Stomach (tissue), 9 donors: ENCODE measurements around the gene SPIC. TPM values are rescaled to one million over a fixed set of nuclear protein-coding genes. Genes with fewer than 3 reads are reported as not detected.

Source experiments
- DNase-seq, 2 donors: peaks; one replicate each; pipeline versions ENCODE4 v3.0.0 to v3.0.0-alpha.2; 2013 to 2019
- H3K27ac ChIP-seq, 5 donors: fragments of 200-600 bp in 4 of 5; sonication (generic) in 4 of 5; one replicate each; pipeline ENCODE4 v1.5.1; 2013 to 2019; ENCODE audit warnings: mild to moderate bottlenecking in 1 of 5, moderate library complexity in 1 of 5
- H3K27me3 ChIP-seq, 3 donors: fragments of 200-600 bp; sonication (generic); one replicate each; pipeline ENCODE4 v1.5.1; 2017 to 2019; ENCODE audit warnings: mixed run types in 1 of 3
- H3K36me3 ChIP-seq, 4 donors: fragments of 200-600 bp; sonication (generic); 1 replicate in 3 of 4; 2 replicates in 1 of 4; pipeline ENCODE4 v1.5.1; 2016 to 2019
- H3K4me1 ChIP-seq, 4 donors: fragments of 200-600 bp; sonication (generic); one replicate each; pipeline ENCODE4 v1.5.1; 2016 to 2019
- H3K4me3 ChIP-seq, 4 donors: fragments of 200-600 bp; sonication (generic) in 3 of 4; one replicate each; pipeline ENCODE4 v1.5.1; 2016 to 2019; ENCODE audit warnings: mild to moderate bottlenecking in 1 of 4
- H3K9me3 ChIP-seq, 4 donors: fragments of 200-600 bp; sonication (generic); one replicate each; pipeline ENCODE4 v1.5.1; 2016 to 2019
- CTCF ChIP-seq, 7 experiments: fragments of 450-650 bp in 4 of 7; fragments of 200-600 bp in 3 of 7; sonication (generic) in 3 of 7; IDR thresholded peaks; one replicate each; pipeline ENCODE4 v1.5.1; 2016 to 2019; ENCODE audit warnings: antibody characterized with exemption in 7 of 7, control low read depth in 2 of 7, mild to moderate bottlenecking in 1 of 7
- EP300 ChIP-seq: sonication (generic); formaldehyde crosslinking; IDR thresholded peaks from one replicate; pipeline ENCODE4 v1.6.1; 2017; ENCODE audit warnings: antibody characterized with exemption
- POLR2A ChIP-seq, 4 donors: fragments of 450-650 bp; IDR thresholded peaks; one replicate each; pipeline ENCODE4 v1.6.1; 2016; ENCODE audit warnings: antibody characterized with exemption in 4 of 4, control low read depth in 2 of 4, mild to moderate bottlenecking in 1 of 4, moderate library complexity in 1 of 4
- POLR2AphosphoS5 ChIP-seq, 3 donors: sonication (generic); formaldehyde crosslinking; IDR thresholded peaks; one replicate each; pipeline ENCODE4 v1.6.1; 2016; ENCODE audit warnings: antibody characterized with exemption in 3 of 3
- WGBS, 5 donors: extraction: QIAGEN DNeasy Blood & Tissue Kit in 3 of 5; methylation state at CpG; one replicate each; pipeline versions ENCODE4 v1.1.5 to v1.1.7; 2013 to 2018; 5-methylcytosine and 5-hydroxymethylcytosine counted together
- intact Hi-C: fragments of 100-400 bp; cut with DNase I; formaldehyde crosslinking; loops from one replicate; pipeline ENCODE4 v1.15.1; 2023; ENCODE audit warnings: low total_unique reads
- polyA plus RNA-seq, 3 donors: library from polyadenylated mRNA; stranded (reverse); fragments of 200-250 nt; gene quantifications; one replicate each; pipeline ENCODE4 v1.2.3, GENCODE V29; 2013
- total RNA-seq, 5 donors: library from RNA; depleted of rRNA; stranded (reverse); fragments of >200 nt; gene quantifications; one replicate each; pipeline versions ENCODE4 v1.1.0 to v1.2.3, GENCODE V29; 2014 to 2016
- donor health status: healthy with polysubstance abuse.
- donor health status: Bipolar disorder and iron deficiency.
- donor health status: healthy.

Gene SPIC
- total and polyA plus RNA-seq, 8 donors = 0.18 to 2.0 (median 0.58) TPM; not detected in 5

GRCh38 chr12:101490286-101490920 lies 15.3 kb downstream of the SPIC start:
- peaks cover 0 to 5% (median 0%) of the 10 kb centered on the region in 4 donors for H3K4me1 ChIP-seq
- intact Hi-C loops = no loop called here
- no peaks in the 10 kb centered on the region for H3K36me3 ChIP-seq
- TF ChIP-seq POLR2A (IDR thresholded peaks at IDR 0.05) (no peak), CTCF (IDR thresholded peaks at IDR 0.05) (peak in 3 of 7 experiments; percentile 53 to 71 (median 65)), POLR2AphosphoS5 (IDR thresholded peaks at IDR 0.05) (peak in 1 of 3 donors; percentile 38), EP300 (no peak)
- no peak overlapping the region for H3K27ac ChIP-seq
- H3K27me3 ChIP-seq = no peaks in the 10 kb centered on the region
- H3K9me3 ChIP-seq = no peaks in the 10 kb centered on the region
- no peak overlapping the region for H3K4me3 ChIP-seq
- peak; percentile 50 to 84 for DNase-seq
- 3 to 9% (median 6%) methylated on average over 3 of the region's 3 CpGs for WGBS, 5 donors

- Histone ChIP-seq H3K4me3 (no peak overlapping the region), H3K27me3 (no peaks in the 10 kb centered on the region), H3K27ac (no peak overlapping the region), H3K36me3 (no peaks in the 10 kb centered on the region), H3K9me3 (no peaks in the 10 kb centered on the region), H3K4me1 (peaks cover 0 to 5% (median 0%) of the 10 kb centered on the region in 4 donors)
- TF ChIP-seq EP300 (no peak), POLR2A (IDR thresholded peaks at IDR 0.05) (no peak), POLR2AphosphoS5 (IDR thresholded peaks at IDR 0.05) (no peak), CTCF (IDR thresholded peaks at IDR 0.05) (no peak)
- intact Hi-C loops = no loop called here
- no peak for DNase-seq
- WGBS, 5 donors = 86 to 100% (median 93%) methylated on average over 1 of the region's 1 CpG
These were observed 16.2 kb downstream of the SPIC start for GRCh38 chr12:101491329-101491728.

- Histone ChIP-seq H3K4me3 (no peak overlapping the region), H3K36me3 (no peaks in the 10 kb centered on the region), H3K27ac (no peak overlapping the region), H3K4me1 (peaks cover 0 to 5% (median 0%) of the 10 kb centered on the region in 4 donors), H3K27me3 (no peaks in the 10 kb centered on the region), H3K9me3 (no peaks in the 10 kb centered on the region)
- WGBS, 5 donors = 69 to 88% (median 82%) methylated on average over 1 of the region's 1 CpG
- no peak for DNase-seq
- intact Hi-C loops = no loop called here
- TF ChIP-seq CTCF (IDR thresholded peaks at IDR 0.05) (no peak), POLR2AphosphoS5 (IDR thresholded peaks at IDR 0.05) (no peak), EP300 (no peak), POLR2A (IDR thresholded peaks at IDR 0.05) (no peak)
These were observed 18.4 kb downstream of the SPIC start for GRCh38 chr12:101493556-101493955.

- intact Hi-C loops = no loop called here
- 54 to 74% (median 59%) methylated on average over 3 of the region's 3 CpGs for WGBS, 5 donors
- Histone ChIP-seq H3K4me3 (no peak overlapping the region), H3K27ac (no peak overlapping the region), H3K27me3 (no peaks in the 10 kb centered on the region), H3K36me3 (no peaks in the 10 kb centered on the region), H3K9me3 (no peaks in the 10 kb centered on the region), H3K4me1 (peaks cover 10 to 19% (median 14%) of the 10 kb centered on the region in 4 donors)
- no peak for DNase-seq
- no peak for TF ChIP-seq POLR2A (IDR thresholded peaks at IDR 0.05)
- TF ChIP-seq CTCF (IDR thresholded peaks at IDR 0.05) = no peak
- TF ChIP-seq POLR2AphosphoS5 (IDR thresholded peaks at IDR 0.05) = no peak
- no peak for TF ChIP-seq EP300
These were observed 23.1 kb downstream of the SPIC start for GRCh38 chr12:101498252-101498651.
